IPS DF 4.7 (cell line): Measurements from ENCODE around the gene FAM98C.
"Not testable (repeated sequence)": the region's sequence is repeated elsewhere in the genome, so short reads cannot be mapped to it uniquely, and the experiment has no call there.

ENCODE experiments used
- DNase-seq: peaks from one replicate; pipeline ENCODE4 v3.0.0-alpha.2; 2013; ENCODE audit warnings: low spot score; ENCODE audit errors: extremely low read depth

FAM98C gene

GRCh38 chr19:38395381-38396114 is 7.3 kb upstream of the FAM98C start:
- DNase-seq, result no peak

- DNase-seq, result no peak
Measured at GRCh38 chr19:38399081-38399480, 3.8 kb upstream of the FAM98C start.

GRCh38 chr19:38399537-38399936 is 3.4 kb upstream of the FAM98C start:
- no peak for DNase-seq

GRCh38 chr19:38400361-38400760 is 2.5 kb upstream of the FAM98C start:
- DNase-seq, result no peak

GRCh38 chr19:38401148-38401547 is 1.7 kb upstream of the FAM98C start:
- no peak for DNase-seq

GRCh38 chr19:38402623-38402966 is 298 bp upstream of the FAM98C start:
- DNase-seq, result no peak

GRCh38 chr19:38404858-38405257 is 2.0 kb downstream of the FAM98C start:
- no peak for DNase-seq

- no peak for DNase-seq
Measured at GRCh38 chr19:38405276-38405675, 2.4 kb downstream of the FAM98C start.

GRCh38 chr19:38409631-38410133 is 6.8 kb downstream of the FAM98C start:
- DNase-seq, result no peak

- DNase-seq, result not testable (repeated sequence)
Measured at GRCh38 chr19:38410407-38410806, 7.5 kb downstream of the FAM98C start.

GRCh38 chr19:38411041-38411712 is 8.3 kb downstream of the FAM98C start:
- DNase-seq, result no peak

GRCh38 chr19:38411898-38412297 is 9.0 kb downstream of the FAM98C start:
- DNase-seq, result not testable (repeated sequence)

GRCh38 chr19:38412491-38412890 is 9.6 kb downstream of the FAM98C start:
- DNase-seq, result no peak

GRCh38 chr19:38412961-38413360 is 10.1 kb downstream of the FAM98C start:
- DNase-seq, result no peak

GRCh38 chr19:38413416-38413815 is 10.5 kb downstream of the FAM98C start:
- no peak for DNase-seq

- DNase-seq, result no peak
Measured at GRCh38 chr19:38417146-38417543, 14.3 kb downstream of the FAM98C start.

- no peak for DNase-seq
Measured at GRCh38 chr19:38417544-38418506, 14.9 kb downstream of the FAM98C start.

- DNase-seq, result no peak
Measured at GRCh38 chr19:38420935-38421334, 18.0 kb downstream of the FAM98C start.

GRCh38 chr19:38421856-38422255 is 19.0 kb downstream of the FAM98C start:
- no peak for DNase-seq

- DNase-seq, result no peak
Measured at GRCh38 chr19:38422438-38422837, 19.5 kb downstream of the FAM98C start.

- DNase-seq, result no peak
Measured at GRCh38 chr19:38424272-38424671, 21.4 kb downstream of the FAM98C start.
